Body of pancreas (tissue), 4 donors: Measurements from ENCODE around the gene LARP1B.

ENCODE experiments used
- CTCF ChIP-seq, 7 experiments: fragments of 450-650 bp in 4 of 7; fragments of 200-600 bp in 3 of 7; sonication (generic) in 3 of 7; IDR thresholded peaks; one replicate each; pipeline ENCODE4 v1.5.1; 2016 to 2019; ENCODE audit warnings: antibody characterized with exemption in 7 of 7
- POLR2A ChIP-seq, 3 donors: fragments of 450-650 bp; IDR thresholded peaks; one replicate each; pipeline ENCODE4 v1.6.1; 2016; ENCODE audit warnings: antibody characterized with exemption in 3 of 3, mild to moderate bottlenecking in 2 of 3

- no peak for TF ChIP-seq CTCF (IDR thresholded peaks at IDR 0.05)
- TF ChIP-seq POLR2A (IDR thresholded peaks at IDR 0.05) = no peak
Measured at GRCh38 chr4:128177498-128177897, 116.4 kb downstream of the LARP1B start.
